Stimulated activated naive CD8-positive, alpha-beta T cell treated with anti-CD3 and anti-CD28 coated beads, Interleukin-15, amount 100 ng/mL, for 72 hours (primary cell): Measurements from ENCODE around the gene KRTAP9-3.
"Not testable (repeated sequence)": the region's sequence is repeated elsewhere in the genome, so short reads cannot be mapped to it uniquely, and the experiment has no call there.

Experiments used
- ATAC-seq: fragments of 150-1000 bp; cut with Tn5 transposase; 2 replicates; pipeline ENCODE4 v1.10.0; 2021; ENCODE audit warnings: mild to moderate bottlenecking, moderate library complexity
- DNase-seq, 2 donors: peaks; one replicate each; pipeline ENCODE4 v3.0.0; 2021 to 2022
- H3K27ac Mint-ChIP-seq, 2 donors: one replicate each; pipeline ENCODE4 v1.8.0; 2022; ENCODE audit warnings: mild to moderate bottlenecking in 2 of 2, mixed read lengths in 2 of 2, moderate library complexity in 2 of 2
- H3K27me3 Mint-ChIP-seq: one replicate; pipeline ENCODE4 v1.8.0; 2022; ENCODE audit warnings: mixed read lengths
- H3K4me1 Mint-ChIP-seq: one replicate; pipeline ENCODE4 v1.8.0; 2022; ENCODE audit warnings: mild to moderate bottlenecking, mixed read lengths
- H3K4me3 Mint-ChIP-seq, 2 donors: one replicate each; pipeline ENCODE4 v1.8.0; 2022; ENCODE audit warnings: mild to moderate bottlenecking in 2 of 2, mixed read lengths in 2 of 2, moderate library complexity in 1 of 2
- H3K9me3 Mint-ChIP-seq, 2 donors: one replicate each; pipeline ENCODE4 v1.8.0; 2022; ENCODE audit warnings: mixed read lengths in 2 of 2

The KRTAP9-3 gene, protein sequence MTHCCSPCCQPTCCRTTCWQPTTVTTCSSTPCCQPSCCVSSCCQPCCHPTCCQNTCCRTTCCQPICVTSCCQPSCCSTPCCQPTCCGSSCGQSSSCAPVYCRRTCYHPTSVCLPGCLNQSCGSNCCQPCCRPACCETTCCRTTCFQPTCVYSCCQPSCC

DNA sequence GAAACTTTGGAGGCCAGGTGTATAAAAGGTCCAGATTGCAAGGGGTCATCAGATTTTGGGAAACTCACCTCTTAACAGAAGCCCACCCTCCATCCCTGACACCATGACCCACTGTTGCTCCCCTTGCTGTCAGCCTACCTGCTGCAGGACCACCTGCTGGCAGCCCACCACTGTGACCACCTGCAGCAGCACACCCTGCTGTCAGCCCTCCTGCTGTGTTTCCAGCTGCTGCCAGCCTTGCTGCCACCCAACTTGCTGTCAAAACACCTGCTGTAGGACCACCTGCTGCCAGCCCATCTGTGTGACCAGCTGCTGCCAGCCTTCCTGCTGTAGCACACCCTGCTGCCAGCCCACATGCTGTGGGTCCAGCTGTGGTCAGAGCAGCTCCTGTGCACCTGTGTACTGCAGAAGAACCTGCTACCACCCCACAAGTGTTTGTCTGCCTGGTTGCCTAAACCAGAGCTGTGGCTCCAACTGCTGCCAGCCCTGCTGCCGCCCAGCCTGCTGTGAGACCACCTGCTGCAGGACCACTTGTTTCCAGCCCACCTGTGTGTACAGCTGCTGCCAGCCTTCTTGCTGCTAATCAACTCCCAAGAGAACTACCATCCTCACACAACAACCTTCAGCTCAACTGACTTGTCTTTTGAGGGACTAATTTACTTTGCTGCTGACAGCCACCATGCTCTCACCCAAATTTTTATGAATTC, at the start of gene KRTAP9-3:
Gene KRTAP9-3 (plus strand): TSS at position 51 of the 707 bp plus-strand sequence. CDS start 53 bp downstream, at position 104.
- ATAC-seq = not testable (repeated sequence)

GRCh38 chr17:41184480-41184961, 47.7 kb upstream of the KRTAP9-3 start, which contains the start of gene KRTAP4-1:
TSS of gene KRTAP4-1 (minus strand) at chr17:41184911. CDS start at chr17:41184854, 57 bp downstream.
- H3K27ac Mint-ChIP-seq = no peak within 1 kb of the TSS
- no peak within 1 kb of the TSS for H3K4me3 Mint-ChIP-seq
- no peak for DNase-seq
- H3K27me3 Mint-ChIP-seq = no peaks in the 10 kb centered on the region
- H3K4me1 Mint-ChIP-seq = no peaks in the 10 kb centered on the region
- ATAC-seq = no peak
- no peaks in the 10 kb centered on the region for H3K9me3 Mint-ChIP-seq

More for the DNA sequence above, at the start of gene KRTAP9-3:
- H3K9me3 Mint-ChIP-seq, H3K4me3 Mint-ChIP-seq, H3K4me1 Mint-ChIP-seq, DNase-seq, H3K27me3 Mint-ChIP-seq: not testable (repeated sequence)
- H3K27ac Mint-ChIP-seq = peak within 1 kb of the TSS in 1 of 2 donors; percentile 39

DNA sequence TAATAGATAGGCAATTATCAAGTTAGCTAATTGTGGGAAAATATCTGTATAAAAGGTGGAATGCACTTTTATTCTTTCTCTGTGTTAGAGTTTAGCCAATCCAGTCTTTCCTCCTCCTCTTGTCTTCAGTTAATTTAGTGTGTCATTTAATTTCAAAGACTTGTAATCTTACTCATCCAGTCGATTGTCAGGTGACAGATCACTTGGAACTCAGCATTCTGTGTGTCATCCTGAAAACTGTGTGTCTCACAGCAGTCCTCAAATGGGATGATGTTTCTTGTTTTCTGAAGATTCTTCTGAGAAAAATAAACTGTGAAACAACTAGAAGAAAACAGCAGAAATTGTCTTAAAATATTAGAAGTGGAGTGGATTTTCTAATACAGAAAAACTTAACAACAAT, 47.2 kb upstream of the KRTAP9-3 start:
- H3K4me1 Mint-ChIP-seq = no peaks in the 10 kb centered on the region
- H3K4me3 Mint-ChIP-seq = no peak overlapping the region
- no peak for ATAC-seq
- DNase-seq = no peak
- H3K27me3 Mint-ChIP-seq = peaks cover 2% of the 10 kb centered on the region
- H3K27ac Mint-ChIP-seq = no peak overlapping the region
- no peaks in the 10 kb centered on the region for H3K9me3 Mint-ChIP-seq

- Mint-ChIP-seq H3K9me3 (no peaks in the 10 kb centered on the region), H3K4me1 (no peaks in the 10 kb centered on the region), H3K4me3 (no peak overlapping the region), H3K27ac (no peak overlapping the region), H3K27me3 (peaks cover 7% of the 10 kb centered on the region)
- DNase-seq (no peak), ATAC-seq (no peak)
Observed at GRCh38 chr17:41186872-41187271, 45.4 kb upstream of the KRTAP9-3 start.

- H3K27ac Mint-ChIP-seq = peak within 1 kb of the TSS; percentile 5 to 12
- H3K27me3 Mint-ChIP-seq, ATAC-seq, H3K4me1 Mint-ChIP-seq, H3K4me3 Mint-ChIP-seq, H3K9me3 Mint-ChIP-seq, DNase-seq: not testable (repeated sequence)
Observed at GRCh38 chr17:41189837-41190318, 42.4 kb upstream of the KRTAP9-3 start, which contains the start of gene KRTAP9-1. TSS of gene KRTAP9-1 (plus strand) at chr17:41189887. CDS start at chr17:41189887, 0 bp downstream.

DNA sequence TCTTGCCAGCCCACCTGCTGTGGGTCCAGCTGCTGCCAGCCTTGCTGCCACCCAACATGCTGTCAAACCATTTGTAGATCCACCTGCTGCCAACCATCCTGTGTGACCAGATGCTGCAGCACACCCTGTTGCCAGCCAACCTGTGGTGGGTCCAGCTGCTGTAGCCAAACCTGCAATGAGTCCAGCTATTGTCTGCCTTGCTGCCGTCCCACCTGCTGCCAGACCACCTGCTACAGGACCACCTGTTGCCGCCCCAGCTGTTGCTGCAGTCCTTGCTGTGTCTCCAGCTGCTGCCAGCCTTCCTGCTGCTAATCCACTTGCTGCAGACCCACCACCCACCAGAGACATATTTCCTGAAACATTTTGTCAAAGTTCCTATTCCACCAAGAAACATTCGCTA, 41.9 kb upstream of the KRTAP9-3 start:
- Mint-ChIP-seq H3K4me1 (no peaks in the 10 kb centered on the region), H3K4me3 (no peak overlapping the region), H3K27me3 (peaks cover 7% of the 10 kb centered on the region), H3K9me3 (peaks cover 0 to 5% of the 10 kb centered on the region in 2 donors), H3K27ac (peak overlapping the region in 1 of 2 donors; percentile 5)
- no peak for DNase-seq
- ATAC-seq = no peak

- H3K27me3 Mint-ChIP-seq = no peaks in the 10 kb centered on the region
- H3K4me3 Mint-ChIP-seq = no peak overlapping the region
- H3K27ac Mint-ChIP-seq = no peak overlapping the region
- DNase-seq = no peak
- no peak for ATAC-seq
- H3K4me1 Mint-ChIP-seq = no peaks in the 10 kb centered on the region
- H3K9me3 Mint-ChIP-seq = peaks cover 0 to 10% of the 10 kb centered on the region in 2 donors
Observed at GRCh38 chr17:41196068-41196467, 36.2 kb upstream of the KRTAP9-3 start.

DNA sequence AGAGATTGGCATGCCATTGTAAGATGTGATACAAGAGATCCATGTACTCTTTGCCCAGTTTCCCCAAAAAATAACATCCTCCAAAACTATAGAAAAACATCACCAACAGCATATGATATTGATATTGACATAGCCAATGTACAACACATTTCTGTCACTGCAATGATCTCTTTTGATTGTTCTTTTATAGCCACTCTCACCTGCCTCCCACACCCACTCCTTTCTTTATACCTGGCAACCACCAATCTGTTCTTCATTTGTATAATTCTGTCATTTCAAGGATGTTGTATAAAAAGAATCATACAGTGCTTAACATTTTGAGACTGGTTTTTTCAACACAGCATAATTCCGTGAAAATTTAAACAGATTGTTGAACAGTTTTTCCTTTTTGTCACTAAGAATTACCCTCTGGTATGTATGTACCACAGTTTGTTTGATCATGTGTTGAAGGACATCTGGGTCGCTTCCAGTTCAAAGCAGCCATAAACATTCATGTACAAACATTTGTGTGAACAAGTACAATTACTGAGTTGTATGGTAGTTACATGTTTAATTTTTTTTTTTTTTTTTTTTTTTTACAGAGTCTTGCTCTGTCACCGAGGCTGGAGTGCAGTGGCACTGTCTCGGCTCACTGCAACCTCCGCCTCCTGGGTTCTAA, 32.7 kb upstream of the KRTAP9-3 start:
- Mint-ChIP-seq H3K4me3 (no peak overlapping the region), H3K27ac (no peak overlapping the region), H3K4me1 (no peaks in the 10 kb centered on the region), H3K27me3 (no peaks in the 10 kb centered on the region), H3K9me3 (peaks cover 0 to 5% of the 10 kb centered on the region in 2 donors)
- ATAC-seq (no peak), DNase-seq (no peak)

DNA sequence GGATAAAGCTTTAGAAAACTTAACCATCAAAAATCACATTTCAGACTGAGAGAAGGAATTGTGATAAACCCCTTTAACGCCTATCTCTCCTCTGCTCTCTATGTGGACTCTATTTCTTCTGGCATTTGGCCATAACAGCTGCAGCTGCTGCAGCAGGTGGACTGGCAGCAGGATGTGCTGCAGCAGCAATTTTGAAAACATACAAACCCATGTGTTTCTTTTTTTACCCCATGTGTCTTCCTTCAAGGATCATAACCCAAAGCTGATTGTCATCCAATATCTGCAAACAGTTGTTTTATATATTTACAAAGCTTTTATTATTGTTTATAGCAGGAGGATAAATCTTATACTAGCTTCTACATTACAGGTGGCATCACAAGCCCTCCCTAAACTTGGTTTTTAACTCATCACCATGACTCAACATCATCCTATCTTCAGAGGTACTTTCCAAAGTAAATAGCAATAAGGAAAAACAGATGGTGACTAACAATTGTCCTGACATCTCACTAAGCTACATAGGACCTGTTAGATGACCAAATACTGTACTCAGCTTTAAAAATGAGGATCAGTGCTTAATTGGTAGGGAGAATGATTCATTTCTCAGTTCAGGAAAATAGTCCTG, 20.3 kb upstream of the KRTAP9-3 start:
- no peak for ATAC-seq
- peaks cover 9% of the 10 kb centered on the region for H3K27me3 Mint-ChIP-seq
- no peak for DNase-seq
- no peak overlapping the region for H3K27ac Mint-ChIP-seq
- no peak overlapping the region for H3K4me3 Mint-ChIP-seq
- H3K9me3 Mint-ChIP-seq = peaks cover 0 to 9% of the 10 kb centered on the region in 2 donors
- H3K4me1 Mint-ChIP-seq = peaks cover 4% of the 10 kb centered on the region

DNA sequence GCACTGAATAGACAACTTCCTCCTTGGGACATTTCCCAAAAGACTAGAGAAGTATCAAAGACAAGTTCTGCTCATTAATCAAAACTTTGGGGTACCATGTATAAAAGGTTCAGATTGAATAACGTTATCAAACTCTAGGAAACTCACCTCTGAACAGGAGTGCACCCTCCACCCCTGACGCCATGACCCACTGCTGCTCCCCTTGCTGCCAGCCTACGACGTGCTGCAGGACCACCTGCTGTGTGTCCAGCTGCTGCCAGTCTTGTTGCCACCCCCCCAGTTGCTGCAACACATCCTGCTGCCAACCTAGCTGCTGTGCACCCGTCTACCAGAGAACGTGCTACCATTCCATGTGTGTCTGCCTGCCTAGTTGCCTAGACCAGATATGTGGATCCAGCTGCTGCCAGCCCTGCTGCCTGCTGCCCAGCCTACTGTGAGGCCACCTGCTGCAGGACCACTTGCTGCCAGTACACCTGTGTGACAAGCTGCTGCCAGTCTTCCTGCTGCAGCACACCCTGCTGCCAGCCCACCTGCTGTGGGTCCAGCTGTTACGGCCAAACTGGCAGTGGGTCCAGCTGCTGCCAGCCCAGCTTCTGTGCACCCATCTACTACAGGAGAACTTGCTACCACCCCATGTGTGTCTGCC, 19.6 kb upstream of the KRTAP9-3 start:
- Mint-ChIP-seq H3K27me3 (peaks cover 9% of the 10 kb centered on the region), H3K4me3 (no peak overlapping the region), H3K27ac (no peak overlapping the region), H3K4me1 (peaks cover 4% of the 10 kb centered on the region), H3K9me3 (peaks cover 0 to 8% of the 10 kb centered on the region in 2 donors)
- ATAC-seq = no peak
- DNase-seq = no peak

- no peak overlapping the region for H3K27ac Mint-ChIP-seq
- no peak overlapping the region for H3K4me3 Mint-ChIP-seq
- H3K9me3 Mint-ChIP-seq = peaks cover 10 to 11% of the 10 kb centered on the region in 2 donors
- H3K4me1 Mint-ChIP-seq = peaks cover 4% of the 10 kb centered on the region
- ATAC-seq (no peak), DNase-seq (no peak)
- peaks cover 9% of the 10 kb centered on the region for H3K27me3 Mint-ChIP-seq
Observed at GRCh38 chr17:41215681-41216080, 16.6 kb upstream of the KRTAP9-3 start.

- no peak overlapping the region for H3K4me3 Mint-ChIP-seq
- ATAC-seq (no peak), DNase-seq (no peak)
- peaks cover 6 to 13% of the 10 kb centered on the region in 2 donors for H3K9me3 Mint-ChIP-seq
- no peaks in the 10 kb centered on the region for H3K27me3 Mint-ChIP-seq
- H3K27ac Mint-ChIP-seq = no peak overlapping the region
- no peaks in the 10 kb centered on the region for H3K4me1 Mint-ChIP-seq
Observed at GRCh38 chr17:41223821-41224220, 8.4 kb upstream of the KRTAP9-3 start.

DNA sequence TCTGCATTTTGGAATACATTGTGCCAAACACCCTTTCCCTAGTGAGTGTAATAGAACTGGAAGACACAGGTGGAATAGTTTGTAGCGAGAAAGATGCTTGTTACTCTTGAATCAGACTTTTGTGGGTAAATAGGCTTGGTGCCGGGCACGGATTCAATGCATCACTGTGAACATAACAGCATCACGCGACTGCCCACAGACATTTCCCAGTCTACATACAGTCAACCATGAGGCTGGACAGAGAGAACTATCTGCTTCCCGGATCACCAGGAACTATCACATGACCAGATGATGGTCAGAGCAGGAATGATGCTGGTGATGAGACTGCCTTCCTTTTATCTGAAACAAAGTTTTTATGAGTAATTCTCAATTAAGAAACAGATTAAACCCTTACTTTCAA, 6.2 kb upstream of the KRTAP9-3 start:
- H3K27me3 Mint-ChIP-seq = no peaks in the 10 kb centered on the region
- no peak overlapping the region for H3K27ac Mint-ChIP-seq
- H3K9me3 Mint-ChIP-seq = no peaks in the 10 kb centered on the region
- no peak overlapping the region for H3K4me3 Mint-ChIP-seq
- ATAC-seq (no peak), DNase-seq (no peak)
- H3K4me1 Mint-ChIP-seq = no peaks in the 10 kb centered on the region

DNA sequence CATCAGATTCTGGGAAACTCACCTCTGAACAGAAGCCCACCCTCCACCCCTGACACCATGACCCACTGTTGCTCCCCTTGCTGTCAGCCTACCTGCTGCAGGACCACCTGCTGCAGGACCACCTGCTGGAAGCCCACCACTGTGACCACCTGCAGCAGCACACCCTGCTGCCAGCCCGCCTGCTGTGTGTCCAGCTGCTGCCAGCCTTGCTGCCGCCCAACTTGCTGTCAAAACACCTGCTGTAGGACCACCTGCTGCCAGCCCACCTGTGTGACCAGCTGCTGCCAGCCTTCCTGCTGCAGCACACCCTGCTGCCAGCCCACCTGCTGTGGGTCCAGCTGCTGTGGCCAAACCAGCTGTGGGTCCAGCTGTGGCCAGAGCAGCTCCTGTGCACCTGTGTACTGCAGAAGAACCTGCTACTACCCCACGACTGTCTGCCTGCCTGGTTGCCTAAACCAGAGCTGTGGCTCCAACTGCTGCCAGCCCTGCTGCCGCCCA, 5.6 kb upstream of the KRTAP9-3 start, which contains the start of gene KRTAP9-2:
Gene KRTAP9-2 (plus strand): TSS at position 51 of the 498 bp plus-strand sequence. CDS start 7 bp downstream, at position 58.
- H3K9me3 Mint-ChIP-seq, ATAC-seq: not testable (repeated sequence)

DNA sequence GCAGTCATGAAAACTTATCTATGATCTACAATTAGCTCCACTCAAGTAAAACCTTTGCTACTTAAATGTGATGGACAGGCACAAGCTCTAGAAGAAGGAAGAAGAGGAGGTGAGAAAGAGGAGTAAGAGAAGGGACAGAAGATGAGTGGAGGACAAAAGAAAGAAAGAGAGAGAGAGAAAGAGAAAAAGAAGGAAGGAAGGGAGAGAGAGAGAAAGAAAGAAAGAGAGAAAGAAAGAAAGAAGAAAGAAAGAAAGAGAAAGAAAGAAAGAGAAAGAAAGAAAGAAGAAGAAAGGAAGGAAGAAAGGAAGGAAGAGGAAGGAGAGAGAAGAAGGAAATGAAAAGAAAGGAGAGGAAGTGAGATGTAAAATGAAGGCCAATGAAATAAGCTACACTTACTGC, 2.2 kb upstream of the KRTAP9-3 start:
- H3K4me3 Mint-ChIP-seq = no peak overlapping the region
- ATAC-seq = no peak
- H3K27ac Mint-ChIP-seq = no peak overlapping the region
- H3K9me3 Mint-ChIP-seq = no peaks in the 10 kb centered on the region
- no peak for DNase-seq
- H3K27me3 Mint-ChIP-seq = no peaks in the 10 kb centered on the region
- H3K4me1 Mint-ChIP-seq = no peaks in the 10 kb centered on the region

More for the DNA sequence above, 5.6 kb upstream of the KRTAP9-3 start, which contains the start of gene KRTAP9-2:
- not testable (repeated sequence) for H3K4me1 Mint-ChIP-seq, H3K27ac Mint-ChIP-seq, H3K27me3 Mint-ChIP-seq, DNase-seq, H3K4me3 Mint-ChIP-seq
